ENCODE measurements around the gene LCNL1. TPM values are rescaled to one million over a fixed set of nuclear protein-coding genes. Genes with fewer than 3 reads are reported as not detected.

Gene LCNL1
- total RNA-seq, 2 donors from 2014 or later, result 0.06 TPM; not detected in 1

DNA sequence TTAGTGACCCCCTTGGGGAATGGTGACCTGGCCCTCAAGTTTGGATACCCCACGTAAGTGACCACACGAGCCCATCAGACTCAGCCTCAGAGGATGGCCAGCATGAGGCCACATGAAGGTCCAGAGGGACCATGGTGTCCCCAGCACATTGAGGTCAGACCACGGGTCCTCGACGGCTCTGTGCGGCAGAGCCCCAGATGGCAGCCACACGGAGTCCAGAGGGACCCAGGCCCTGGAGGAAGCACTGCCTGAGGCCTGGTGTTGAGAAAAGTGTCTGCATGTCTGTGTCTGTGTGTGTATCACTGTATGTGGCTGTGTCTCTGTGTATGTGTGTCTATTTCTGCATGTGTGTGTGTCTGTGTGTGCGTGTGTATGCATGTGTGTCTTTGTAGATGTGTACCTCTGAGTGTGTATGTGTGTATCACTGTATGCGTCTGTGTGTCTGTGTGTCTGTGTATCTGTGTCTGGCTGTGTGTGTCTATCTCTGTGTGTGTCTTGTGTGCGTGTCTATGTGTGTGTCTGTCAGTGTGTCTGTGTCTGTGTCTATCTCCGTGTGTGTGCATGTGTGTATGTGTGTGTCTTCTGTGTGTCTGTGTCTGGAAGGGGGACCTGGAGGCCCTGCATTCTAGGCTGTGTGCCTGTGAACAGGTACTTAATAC, 992 bp downstream of the LCNL1 start:
- ATAC-seq (no peak), DNase-seq (no peak)
- intact Hi-C loops (cut with DNase I, micrococcal nuclease), result no loop called here

DNA sequence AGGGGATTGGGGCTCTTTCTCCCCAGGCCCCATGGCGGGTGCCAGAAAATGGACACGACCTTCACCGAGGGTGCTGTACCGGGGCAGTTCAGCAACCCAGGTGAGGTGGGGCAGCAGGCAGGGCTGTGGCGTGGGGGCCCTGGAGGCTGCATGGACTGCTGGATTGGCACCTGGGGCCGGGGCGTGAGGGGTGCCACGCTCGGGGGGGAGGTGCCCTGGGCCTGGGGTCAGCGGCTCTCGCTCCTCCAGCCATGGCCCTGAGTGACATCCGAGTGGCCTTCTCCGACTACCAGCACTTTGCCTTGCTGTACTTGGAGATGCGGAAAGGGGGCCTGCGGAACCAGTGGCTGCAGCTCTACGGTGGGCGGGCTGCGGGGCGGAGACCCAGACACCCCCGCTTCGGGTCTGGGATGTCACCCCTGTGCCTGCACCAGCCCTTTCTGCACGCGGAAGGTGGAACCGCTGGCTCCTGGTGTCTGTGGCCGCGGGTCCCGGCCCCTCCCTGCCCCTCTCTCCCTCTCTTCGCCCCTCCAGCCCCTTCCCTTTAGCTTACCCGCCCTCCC, 1.8 kb downstream of the LCNL1 start:
- intact Hi-C loops (cut with DNase I, micrococcal nuclease), result no loop called here

DNA sequence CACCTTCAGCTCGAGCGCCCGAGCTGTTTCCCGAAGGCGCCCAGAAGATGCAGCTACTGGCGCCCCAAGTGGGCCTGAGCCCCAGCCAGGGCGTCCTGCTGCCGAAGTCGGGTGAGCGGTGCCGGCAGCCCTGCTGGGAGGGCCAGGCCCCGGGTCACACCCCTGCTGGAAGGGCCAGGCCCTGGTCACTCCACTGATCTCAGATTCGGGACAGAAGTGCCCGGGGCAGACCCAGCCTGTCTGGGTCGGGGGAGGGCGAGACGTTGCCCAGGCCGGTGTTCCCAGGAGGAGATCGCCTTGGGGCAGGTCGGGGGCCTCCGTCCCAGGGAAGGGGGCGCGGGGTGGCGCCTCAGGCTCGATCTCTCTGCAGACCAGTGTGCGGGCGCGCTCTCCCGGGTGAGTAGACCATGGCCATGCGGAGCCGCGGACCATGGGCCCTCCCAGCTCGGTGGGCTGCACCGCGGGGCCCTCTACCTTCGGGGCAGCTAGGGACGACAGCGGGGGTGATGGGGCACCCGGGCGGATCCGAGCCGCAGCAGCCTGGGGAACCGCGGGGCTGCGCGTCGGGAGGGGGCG, 2.3 kb downstream of the LCNL1 start:
- ATAC-seq (no peak), DNase-seq (no peak)
- intact Hi-C loops (cut with DNase I, micrococcal nuclease), result no loop called here

More for the DNA sequence above, 1.8 kb downstream of the LCNL1 start:
- no peak for DNase-seq
- ATAC-seq, result no peak

DNA sequence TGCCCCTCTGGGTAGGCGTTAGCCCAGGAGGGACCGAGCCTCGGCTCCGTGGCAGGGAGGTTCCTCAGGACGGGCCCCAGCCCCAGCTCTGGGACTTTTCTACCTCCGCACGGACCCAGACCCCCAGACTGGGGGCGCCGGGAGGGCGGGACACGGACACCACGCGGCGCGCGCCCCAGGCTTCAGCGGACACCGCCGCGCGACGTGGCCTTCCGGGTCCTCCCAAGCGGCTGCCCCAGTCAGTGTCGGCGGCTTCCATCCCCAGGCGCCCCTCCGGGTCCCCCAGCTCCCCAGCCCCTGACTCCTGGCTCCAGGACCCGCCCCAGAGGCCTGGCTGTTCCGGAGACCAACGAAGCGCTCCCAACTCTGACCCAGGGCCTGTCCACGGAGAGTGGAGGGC, 3.1 kb downstream of the LCNL1 start:
- ATAC-seq, result no peak
- intact Hi-C loops (cut with DNase I, micrococcal nuclease), result no loop called here
- DNase-seq, result no peak

DNA sequence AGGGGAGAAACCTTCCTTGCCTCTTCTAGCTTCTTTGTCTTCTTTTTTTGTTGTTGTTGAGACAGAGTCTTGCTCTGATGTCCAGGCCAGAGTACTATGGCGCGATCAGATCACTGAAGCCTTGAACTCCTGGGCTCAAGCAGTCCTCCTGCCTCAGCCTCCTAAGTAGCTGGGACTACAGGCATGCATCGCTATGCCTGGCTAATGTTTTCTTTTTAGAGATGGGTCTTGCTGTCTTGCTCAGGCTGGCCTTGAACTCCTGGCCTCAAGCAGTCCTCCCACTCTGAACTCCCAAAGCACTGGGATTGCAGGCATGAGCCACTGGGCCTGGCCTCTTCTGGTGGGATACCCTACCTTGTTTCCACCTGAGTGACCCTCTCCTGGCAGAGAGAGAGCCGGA, 6.1 kb downstream of the LCNL1 start:
- DNase-seq, result no peak
- ATAC-seq, result no peak
- intact Hi-C loops (cut with DNase I, micrococcal nuclease), result no loop called here

DNA sequence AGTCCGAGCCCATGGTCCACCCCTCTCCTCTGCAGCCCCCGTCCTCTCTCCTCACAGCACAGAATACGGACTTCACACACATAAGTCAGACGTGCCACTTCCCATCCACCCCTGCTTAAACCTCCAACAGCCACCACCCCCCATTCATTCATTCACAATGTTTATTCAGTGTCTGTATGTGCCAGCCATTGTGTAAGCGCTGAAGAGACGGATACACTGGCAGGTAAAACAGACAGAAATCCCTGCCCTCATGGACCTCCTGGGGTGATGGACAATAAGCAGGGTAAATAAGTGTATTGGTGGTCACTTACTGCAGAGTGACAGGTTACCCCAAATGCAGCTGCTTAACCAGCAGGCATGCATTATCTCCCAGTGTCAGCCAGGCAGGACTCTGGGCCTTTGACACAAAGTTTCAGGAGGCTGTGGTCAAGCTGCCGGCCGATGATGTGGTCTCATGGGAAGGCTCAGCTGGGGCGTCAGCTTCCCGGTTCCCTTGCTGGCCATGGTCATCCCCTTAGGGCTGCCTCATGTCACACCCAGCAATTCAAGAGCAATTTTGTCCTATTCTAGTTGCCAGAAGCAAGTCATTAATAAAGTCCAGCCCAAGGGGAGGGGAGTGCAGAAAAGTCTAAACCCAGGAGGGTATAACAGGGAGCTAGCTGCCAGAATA, 7.6 kb downstream of the LCNL1 start:
- no peak for ATAC-seq
- intact Hi-C loops (cut with DNase I, micrococcal nuclease), result no loop called here

DNA sequence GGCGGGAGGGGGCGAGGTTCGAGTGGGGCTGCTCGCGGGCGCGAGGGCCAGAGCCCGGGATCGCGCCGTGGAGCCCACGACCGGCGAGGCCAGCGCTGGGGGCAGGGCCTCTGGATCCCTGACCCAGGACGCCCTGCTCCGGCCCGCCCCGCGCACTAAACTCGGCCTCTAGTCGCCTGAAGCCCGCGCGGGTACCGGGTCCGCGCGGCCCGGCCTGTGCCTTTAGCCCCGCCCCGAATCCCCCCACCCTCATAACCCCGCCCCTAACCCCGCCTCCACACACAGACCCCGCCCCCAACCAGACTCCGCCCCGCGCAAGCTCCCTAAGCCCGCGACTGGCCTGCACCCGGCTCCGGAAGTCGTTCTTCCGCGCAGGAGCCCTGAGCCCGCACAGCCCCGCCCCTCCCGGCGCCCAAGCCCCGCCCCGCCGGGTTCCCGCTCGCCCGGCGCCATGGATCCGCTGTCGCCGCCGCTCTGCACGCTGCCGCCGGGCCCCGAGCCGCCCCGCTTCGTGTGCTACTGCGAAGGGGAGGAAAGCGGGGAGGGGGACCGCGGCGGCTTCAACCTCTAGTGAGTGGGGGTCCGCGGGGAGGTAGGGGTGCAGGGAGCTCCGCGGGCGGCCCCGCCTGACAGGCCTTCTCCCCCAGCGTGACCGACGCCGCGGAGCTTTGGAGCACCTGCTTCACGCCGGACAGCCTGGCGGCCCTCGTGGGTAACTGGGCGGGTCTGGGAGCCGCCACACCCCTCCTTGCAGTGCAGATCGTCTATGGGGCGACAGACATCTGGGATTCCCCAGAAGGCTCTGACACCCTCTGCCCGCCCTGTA, 9.4 kb downstream of the LCNL1 start, which contains the start of gene PAXX:
TSS of gene PAXX (plus strand) at position 430 of the 826 bp plus-strand sequence. CDS start at position 452, 22 bp downstream.
- ATAC-seq, result peak; percentile 81
- intact Hi-C loops (cut with DNase I, micrococcal nuclease), result no loop called here
- peak; percentile 92 to 96 for DNase-seq

More for the DNA sequence above, 7.6 kb downstream of the LCNL1 start:
- DNase-seq, result no peak

DNA sequence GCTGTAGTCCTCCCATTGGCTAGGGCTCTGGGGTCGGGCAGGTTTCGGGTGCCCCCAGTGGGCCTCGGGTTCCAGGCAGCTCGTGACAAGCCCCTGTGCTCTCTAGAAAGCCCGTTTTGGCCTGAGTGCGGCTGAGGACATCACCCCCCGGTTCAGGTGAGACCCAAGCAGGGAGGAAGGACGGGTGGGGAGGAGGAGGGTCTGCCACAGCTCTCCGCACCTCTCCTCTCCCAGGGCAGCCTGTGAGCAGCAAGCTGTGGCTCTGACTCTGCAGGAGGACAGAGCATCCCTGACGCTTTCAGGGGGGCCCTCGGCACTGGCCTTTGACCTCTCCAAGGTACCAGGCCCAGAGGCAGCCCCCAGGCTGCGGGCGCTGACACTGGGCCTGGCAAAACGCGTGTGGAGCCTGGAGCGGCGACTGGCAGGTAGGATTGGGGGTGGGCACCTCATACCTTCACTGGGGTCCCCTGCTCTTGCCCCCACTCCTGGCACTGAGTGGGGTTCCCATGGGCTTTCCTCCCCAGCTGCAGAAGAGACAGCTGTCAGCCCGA, 10.1 kb downstream of the LCNL1 start:
- intact Hi-C loops (cut with DNase I, micrococcal nuclease), result no loop called here
- DNase-seq (no peak), ATAC-seq (no peak)

DNA sequence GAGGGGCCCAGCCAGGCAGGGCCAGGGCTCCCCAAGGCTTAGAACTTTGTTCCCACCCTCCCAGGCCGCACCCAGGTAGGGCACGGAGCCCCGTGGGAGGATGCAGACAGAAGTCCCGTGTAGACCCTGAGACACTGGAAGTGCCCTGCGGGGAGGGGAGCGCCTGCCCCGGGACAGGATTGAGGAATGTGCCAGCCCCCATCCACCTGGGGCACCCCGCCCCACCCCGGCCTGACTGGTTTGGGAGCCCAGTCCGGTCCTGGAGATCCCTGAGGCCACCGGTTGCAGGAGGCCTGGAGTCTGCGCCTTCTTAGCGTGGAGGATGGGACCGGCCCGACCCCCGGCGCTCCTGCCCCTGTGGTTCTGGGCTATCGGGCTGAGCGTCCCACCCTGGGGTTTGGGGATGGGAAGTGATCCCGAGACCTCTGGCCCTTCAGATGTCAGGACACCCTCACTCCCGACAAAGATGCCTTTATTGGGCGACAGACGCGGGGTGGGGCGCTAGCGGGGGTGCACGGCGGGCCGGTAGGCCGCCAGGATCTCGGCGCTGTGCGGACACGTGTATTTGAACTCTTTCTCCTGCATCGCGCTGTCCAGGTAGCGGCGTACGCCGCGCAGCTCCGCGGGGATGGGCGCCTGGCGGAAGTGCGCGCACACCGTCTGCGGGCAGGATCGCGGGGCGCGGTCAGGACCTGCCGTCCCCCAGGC, 11.5 kb downstream of the LCNL1 start:
- ATAC-seq, result no peak
- intact Hi-C loops (cut with DNase I, micrococcal nuclease), result no loop called here
- DNase-seq, result no peak

DNA sequence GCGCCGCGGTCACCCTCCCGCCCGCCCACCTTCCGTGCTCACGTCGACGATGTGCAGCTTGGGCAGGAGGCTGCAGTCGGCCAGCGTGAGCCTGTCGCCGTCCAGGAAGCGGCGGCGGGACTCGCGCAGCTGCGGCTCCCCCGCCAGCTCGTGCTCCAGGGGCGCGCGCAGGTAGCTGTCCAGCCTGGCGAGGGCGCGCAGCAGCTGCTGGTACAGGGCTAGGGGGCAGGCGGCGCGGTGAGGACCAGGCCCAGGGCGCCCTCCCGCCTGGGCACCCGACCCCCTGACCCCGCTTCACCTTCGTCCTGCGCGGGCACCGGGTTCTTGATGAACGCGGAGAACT, 12.1 kb downstream of the LCNL1 start:
- DNase-seq, result no peak
- ATAC-seq, result no peak
- intact Hi-C loops (cut with DNase I, micrococcal nuclease), result no loop called here

DNA sequence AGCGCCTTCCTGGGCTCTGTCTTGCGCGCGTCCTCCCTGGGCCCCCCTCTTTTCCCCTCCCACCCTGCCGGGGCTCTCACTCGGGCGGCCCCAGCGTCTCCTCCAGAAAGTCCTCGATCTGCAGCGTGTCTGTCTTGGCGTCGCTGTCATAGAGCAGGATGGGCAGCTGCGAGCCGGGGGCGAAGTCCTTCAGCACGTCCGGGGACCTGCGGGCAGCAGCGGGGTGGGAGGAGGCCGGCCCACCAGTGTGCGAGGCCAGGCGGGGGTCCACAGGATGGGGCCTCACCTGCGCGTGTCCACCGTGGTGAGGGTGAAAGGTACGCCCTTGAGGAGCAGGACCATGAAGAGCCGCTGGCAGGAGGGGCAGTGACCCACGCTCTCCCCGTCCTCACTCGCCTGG, 12.6 kb downstream of the LCNL1 start:
- DNase-seq, result peak in 1 of 2 donors; percentile 40
- intact Hi-C loops (cut with DNase I, micrococcal nuclease), result no loop called here
- ATAC-seq, result no peak

DNA sequence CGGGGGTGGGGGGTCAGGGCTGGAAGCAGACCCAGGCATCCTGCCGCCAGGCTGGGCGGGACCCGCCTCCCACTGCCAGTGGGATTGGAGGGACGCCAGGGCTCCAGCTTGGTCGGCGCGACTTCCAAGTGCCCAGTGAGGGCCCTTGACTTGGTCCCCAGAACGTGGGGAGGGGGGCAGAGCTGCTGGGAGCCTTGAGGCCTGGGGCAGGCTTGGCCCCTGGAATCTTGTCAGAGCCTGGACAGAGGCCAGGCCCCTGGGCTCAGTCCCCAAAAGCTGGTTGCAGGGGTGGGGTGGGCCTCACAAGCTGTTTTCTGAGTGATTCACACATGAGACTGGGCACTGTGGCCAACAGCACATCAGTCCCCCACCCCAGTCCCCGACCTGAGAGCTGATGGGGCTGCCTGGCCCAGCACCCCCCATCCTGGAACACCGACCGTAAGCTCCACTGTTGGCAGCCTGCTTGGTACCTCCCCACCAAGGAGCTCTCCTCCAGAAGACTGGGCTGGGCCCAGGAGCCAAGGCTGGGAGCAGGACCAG, 13.0 kb downstream of the LCNL1 start:
- intact Hi-C loops (cut with DNase I, micrococcal nuclease), result no loop called here
- ATAC-seq, result no peak
- peak in 1 of 2 donors; percentile 49 for DNase-seq

DNA sequence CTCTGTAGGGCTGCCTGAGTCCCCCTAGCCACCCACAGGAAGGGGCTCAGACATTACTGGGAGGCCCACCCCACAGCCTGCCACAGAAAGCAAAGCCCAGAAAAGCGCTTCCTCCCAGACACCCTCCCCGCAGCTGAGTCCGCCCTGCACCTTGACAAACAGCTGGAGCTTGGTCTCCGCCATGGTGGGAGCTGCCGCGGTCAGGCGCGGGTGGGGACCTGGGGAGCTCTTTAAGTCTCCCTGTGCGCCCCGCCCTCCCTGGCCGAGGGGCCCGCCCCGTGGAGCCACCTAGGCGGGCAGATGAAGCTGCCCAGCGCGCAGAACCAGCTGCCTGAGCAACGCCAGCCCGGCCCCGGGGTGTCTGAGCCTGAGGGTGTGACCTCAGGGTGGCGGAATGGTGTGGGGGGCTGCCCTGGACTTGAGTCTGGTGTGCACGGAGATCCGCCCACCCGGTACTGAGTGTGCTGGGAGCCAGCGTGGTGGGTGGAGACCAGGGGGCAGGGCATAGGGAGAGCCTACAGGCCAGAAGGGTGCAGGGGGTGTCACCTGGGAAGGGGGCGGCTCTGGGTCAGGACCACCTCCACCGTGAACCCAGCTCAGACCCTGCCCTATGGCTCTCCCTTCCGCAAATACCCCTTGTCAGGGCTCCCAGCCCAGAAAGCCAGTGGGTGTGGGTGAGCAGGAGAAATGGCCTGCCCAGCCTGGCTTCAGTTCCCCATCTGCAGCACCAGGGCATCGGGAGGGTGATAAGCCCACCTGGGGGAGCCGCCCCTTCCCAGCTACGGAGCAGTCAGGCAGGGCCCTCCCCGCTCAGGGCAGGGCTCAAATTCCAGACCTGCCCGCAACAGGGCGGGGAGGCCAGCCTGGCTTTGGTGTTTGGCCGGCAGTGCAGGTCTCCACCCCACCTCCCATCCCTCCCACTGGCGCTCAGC, 13.8 kb downstream of the LCNL1 start, which contains the start of gene CLIC3:
TSS of gene CLIC3 (minus strand) at position 208 of the 932 bp plus-strand sequence. CDS start at position 183, 25 bp downstream.
- intact Hi-C loops (cut with DNase I, micrococcal nuclease), result no loop called here
- peak; percentile 39 for ATAC-seq
- peak; percentile 69 to 80 for DNase-seq

DNA sequence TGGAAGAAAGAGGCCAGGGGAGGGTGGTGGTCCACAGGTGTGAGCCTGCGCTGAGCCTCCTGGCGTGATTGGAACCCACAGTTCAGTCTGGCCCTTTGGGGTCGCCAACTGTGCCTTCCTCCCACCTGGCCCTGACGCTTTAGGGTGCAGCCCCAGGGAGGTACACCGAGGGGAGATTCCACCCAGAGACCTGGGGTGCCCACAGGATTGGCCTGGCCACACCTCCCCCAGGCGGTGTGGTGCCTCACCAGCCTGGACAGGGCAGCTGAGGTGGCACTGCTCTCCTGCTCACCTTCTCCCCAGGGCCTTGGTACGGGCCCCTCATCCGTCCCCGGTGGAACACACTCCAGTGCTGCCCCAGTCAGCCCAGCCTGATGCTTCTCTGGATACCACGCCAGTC, 14.6 kb downstream of the LCNL1 start:
- no peak for ATAC-seq
- intact Hi-C loops (cut with DNase I, micrococcal nuclease), result no loop called here

DNA sequence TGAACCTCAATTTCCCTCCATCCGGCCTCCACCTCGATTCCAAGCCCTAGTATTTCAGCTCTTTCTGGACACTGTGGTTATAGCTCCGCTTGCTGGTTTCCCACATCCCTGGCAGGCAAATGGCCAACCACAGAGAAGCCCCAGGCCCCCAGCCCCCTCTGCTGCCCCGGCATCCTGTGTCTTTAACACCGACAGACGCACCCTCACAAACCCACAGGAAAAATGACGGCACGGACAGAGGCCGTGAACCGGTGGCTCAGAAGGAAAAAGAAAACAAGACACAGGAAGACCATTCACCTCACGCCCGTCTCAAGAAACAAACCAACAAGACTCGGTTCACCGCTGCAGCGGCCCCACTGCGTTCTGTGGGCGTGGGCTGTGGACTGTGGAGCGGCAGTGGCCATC, 15.0 kb downstream of the LCNL1 start:
- intact Hi-C loops (cut with DNase I, micrococcal nuclease), result no loop called here
- DNase-seq (peak in 1 of 2 donors; percentile 40), ATAC-seq (no peak)

More for the DNA sequence above, 14.6 kb downstream of the LCNL1 start:
- no peak for DNase-seq

DNA sequence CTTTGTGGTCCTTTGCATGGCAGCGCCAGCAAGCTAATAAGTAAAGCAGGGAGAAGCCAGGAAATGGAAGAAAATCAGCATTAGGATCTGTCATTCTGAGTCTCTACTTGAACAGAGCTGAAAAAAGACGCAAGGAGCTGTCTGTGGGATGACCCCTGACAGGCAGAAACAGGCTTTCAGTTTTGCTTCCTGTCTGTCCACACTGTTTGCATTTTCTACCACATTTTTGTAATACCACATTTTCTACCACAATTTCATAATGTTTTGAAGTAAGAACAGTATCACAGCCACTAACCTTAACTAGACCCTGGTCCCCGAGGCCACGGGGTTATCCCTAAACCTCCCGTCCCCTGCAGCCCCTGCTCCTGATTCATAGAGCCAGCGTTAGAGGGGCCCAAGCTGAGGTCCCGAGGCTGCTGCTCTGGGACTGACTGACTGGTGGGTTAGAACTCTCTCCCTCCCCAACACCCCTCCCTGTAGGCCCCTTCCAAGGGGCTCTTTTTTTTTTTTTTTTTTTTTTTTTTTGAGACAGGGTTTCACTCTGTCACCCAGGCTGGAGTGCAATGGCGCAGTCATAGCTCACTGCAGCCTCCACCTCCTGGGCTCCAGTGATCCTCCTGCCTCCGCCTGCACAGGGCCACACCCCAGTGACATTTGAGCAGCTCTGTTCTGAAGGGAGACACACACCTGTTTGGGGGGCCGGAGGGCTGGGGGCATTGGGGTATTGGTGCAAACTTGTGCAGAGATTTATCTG, 17.6 kb downstream of the LCNL1 start:
- intact Hi-C loops (cut with DNase I, micrococcal nuclease), result no loop called here
- ATAC-seq (no peak), DNase-seq (no peak)

Data from left colon (tissue), 2 donors.